Central memory CD4-positive, alpha-beta T cell (primary cell): ENCODE results near the gene EPAS1.

Source experiments
- DNase-seq: peaks from one replicate; pipeline ENCODE4 v3.0.0; 2022

Gene EPAS1

DNA sequence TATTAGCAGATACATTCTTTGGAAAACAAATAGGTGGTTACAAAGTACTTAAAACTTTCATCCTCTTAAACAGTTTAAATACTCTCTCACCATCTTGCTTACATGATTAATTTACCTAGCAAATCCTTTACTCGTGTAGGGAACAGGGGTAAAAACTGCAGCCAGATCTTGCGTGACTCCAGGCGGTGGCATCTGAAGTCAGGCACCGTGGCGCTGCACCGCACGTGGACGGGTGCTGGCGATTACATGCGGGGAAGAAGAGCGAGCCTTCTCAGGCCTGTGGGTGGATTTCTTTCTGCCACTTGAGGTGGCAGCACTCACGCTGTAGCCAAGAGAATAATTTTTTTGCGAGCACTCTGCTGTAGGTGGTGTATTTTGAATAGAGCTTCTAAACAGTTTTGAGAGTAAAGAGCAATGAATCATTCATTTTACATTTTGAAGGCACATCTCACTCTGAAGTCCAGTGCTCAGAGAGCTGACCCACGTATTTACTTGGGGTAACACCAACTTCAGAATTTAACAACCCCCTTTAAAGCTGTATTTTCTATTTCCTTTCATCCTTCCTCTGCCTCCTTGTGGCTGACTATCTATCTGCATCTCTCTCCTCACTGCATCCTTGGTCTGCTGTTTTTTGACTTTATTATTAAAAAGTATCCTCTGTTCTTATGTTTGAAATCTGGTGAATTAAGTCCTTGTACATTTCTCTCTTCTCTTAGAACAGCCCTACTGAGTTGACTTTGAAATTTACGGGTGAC lies 68.9 kb downstream of the EPAS1 start:
- no peak for DNase-seq

DNA sequence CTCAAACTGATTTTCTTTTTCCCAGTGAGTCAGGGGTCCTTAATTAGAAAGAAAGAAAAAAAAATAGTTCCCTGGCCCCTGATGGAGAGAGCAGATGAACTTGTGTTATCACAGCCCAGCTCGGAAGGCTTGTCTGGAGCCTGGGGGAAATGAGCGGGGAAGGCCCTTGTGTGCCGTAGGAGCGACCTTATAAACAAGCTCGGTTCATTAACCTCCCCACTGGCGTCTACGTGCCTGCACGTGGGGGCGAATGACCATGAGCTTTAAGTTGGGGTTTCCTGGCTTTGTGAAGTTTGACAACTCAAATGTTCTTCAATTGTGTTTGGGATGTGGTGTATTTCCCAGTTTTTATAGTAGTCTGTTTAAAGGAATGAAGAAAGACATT lies 69.5 kb downstream of the EPAS1 start:
- DNase-seq, result no peak

DNA sequence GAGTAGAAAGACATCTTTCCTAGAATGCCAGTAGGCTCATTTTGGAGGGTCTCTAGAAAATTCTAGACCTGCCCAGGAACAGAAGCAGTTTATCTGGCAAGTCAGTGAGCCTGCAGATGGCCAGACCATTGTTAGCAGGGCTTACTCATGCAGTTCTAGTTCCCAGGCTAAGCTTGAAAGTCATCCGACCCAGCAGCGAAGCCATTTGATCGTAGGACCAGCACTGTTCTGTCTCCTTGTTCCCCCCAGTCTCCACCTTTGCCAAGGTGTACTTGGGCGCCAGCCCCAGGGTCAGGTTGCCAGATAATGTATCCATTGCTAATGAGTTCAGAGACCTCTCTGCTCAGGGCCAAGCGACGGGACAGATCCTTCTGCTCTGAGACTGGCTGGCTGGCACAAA lies 70.1 kb downstream of the EPAS1 start:
- no peak for DNase-seq

DNA sequence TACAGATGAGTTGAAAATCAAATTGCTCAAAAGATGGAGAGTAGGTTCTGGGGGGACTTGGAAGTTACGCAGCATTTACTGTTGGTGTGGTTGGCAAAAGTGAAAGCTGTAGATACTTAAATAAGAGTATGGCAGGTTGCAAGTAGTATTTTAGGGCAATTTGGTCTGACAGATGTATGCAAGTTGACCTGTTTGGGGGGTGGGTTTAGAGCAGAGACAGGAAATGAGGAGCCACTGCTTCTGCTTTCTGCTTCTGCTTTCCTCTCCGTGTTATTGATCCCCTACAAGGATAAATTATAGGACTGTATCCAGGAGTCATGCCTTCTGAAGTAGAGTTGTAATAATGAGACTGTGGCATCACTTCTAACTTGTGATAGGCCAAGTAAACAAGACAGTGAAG lies 71.2 kb downstream of the EPAS1 start:
- DNase-seq, result no peak

DNA sequence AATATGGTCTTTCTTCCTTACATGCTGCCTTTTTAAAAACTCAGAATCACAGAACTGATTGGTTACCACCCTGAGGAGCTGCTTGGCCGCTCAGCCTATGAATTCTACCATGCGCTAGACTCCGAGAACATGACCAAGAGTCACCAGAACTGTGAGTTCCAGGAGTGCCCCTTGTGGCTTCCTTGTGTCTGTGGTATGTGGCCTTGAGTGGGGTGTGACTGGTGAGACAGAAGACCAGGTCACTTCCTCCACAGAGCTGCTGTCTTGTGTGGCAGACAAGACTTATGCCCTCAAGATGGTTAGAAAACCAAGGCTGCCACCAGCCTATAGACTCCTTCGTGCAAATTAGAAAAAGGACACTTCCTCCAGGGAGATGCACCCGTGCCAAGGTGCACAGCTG lies 72.6 kb downstream of the EPAS1 start:
- DNase-seq, result no peak

DNA sequence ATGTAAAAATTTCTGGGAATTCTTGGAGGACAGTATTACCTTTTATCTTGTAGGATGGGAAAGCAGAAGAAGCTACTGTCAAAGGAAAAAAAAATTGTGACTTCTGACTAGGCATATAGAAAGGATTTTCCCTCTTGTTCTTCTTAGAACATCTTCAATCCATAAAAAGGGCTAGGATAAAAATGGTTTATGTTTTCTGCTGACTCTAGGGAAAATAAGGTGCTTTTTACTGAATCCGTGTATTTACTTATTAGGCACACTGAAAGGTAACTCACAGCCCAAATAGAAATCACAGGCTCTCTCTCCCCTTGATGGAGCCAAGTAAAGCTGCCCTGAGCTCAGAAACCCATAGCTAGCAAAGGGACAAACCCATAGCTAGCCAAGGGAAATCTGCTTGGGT lies 74.6 kb downstream of the EPAS1 start:
- no peak for DNase-seq

DNA sequence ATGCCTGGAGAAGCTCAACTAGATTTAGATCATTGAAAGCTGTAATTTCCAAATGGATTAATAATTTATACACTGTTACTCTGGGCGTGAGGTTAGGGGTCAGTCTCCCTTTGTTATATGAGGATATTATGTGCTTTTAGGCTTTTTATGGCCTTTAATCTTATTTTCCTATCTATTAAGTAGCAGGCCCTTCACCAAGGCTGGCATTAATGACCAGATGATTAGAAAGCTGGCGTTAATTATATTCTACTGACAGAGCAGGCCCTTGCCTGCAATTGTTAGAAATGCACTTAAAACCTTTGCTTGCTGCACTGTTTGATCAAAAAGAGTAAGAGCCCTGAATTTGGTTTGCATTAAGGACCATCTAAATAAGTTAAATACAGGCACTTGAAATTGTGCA lies 75.3 kb downstream of the EPAS1 start:
- no peak for DNase-seq

DNA sequence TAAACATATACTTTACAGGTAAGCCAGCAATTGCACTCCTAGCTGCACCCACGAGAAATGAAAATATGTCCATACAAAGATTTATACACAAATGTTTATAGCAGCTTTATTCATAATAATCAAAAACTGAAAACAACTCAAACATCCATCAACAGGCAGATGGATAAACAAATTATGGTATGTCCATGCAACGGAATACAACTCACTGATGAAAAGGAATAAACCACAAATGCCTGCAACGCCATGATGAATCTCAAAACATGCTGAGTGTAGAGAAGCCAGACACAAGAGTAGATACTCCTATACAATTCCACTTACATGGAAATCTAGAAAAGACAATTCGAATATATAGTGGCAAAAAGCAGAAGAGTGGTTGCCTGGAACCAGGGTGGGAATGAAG lies 76.0 kb downstream of the EPAS1 start:
- DNase-seq, result no peak

DNA sequence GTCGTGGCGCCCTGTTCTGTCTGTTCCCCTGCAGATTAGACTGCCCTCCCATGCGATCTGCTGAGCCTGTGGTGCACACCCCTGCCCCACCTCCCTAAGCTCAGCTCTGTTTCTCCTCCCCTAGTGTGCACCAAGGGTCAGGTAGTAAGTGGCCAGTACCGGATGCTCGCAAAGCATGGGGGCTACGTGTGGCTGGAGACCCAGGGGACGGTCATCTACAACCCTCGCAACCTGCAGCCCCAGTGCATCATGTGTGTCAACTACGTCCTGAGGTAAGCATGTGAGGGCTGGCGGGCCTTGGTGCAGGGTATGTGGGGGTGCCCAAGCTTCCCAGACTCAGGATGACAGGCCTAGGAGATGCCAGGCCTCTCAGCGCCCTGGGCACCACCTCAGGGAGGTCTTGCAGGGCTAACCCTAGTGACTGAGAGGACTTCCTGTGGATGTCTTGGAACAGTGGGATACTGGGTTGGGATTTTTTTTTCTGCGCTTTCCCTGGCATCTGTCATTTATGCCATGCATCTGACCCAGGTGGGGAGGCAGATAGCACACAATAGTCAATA lies 78.4 kb downstream of the EPAS1 start:
- DNase-seq, result no peak

DNA sequence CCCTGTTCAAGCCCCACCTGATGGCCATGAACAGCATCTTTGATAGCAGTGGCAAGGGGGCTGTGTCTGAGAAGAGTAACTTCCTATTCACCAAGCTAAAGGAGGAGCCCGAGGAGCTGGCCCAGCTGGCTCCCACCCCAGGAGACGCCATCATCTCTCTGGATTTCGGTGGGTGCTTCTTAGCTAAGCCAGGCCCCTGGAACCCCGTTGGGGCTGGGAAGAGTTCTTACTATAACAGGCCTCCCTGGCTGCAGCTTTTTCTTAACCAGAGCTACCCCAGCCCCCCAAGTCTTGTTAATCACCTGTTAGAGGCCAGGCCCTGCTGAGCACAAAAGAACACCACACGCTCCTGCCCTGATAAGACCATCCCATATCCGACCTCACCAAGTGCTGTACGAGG lies 79.4 kb downstream of the EPAS1 start:
- DNase-seq, result no peak

DNA sequence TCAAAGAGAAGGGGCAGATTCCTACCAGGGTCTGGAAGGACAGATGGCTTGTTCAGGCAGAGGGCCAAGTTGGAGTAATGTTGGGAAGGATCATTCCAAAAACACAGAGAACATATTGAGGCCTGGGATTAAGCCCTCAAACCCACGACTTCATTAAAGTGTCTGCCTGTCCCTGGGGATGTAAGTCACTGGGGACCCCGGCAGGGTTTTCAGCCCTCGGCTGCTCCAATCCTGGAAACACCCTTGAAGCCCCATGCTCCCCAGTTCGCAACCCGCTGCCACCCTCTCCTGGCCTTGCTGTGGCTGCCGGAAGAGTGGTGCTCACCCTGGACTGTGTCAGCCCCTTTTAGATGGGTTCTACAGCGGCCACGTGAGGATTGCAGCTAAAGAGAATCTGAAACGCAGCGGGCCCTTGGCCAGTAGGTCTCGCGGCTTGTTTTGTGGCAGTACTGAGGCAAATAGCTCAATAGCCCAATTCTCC lies 79.9 kb downstream of the EPAS1 start:
- no peak for DNase-seq

DNA sequence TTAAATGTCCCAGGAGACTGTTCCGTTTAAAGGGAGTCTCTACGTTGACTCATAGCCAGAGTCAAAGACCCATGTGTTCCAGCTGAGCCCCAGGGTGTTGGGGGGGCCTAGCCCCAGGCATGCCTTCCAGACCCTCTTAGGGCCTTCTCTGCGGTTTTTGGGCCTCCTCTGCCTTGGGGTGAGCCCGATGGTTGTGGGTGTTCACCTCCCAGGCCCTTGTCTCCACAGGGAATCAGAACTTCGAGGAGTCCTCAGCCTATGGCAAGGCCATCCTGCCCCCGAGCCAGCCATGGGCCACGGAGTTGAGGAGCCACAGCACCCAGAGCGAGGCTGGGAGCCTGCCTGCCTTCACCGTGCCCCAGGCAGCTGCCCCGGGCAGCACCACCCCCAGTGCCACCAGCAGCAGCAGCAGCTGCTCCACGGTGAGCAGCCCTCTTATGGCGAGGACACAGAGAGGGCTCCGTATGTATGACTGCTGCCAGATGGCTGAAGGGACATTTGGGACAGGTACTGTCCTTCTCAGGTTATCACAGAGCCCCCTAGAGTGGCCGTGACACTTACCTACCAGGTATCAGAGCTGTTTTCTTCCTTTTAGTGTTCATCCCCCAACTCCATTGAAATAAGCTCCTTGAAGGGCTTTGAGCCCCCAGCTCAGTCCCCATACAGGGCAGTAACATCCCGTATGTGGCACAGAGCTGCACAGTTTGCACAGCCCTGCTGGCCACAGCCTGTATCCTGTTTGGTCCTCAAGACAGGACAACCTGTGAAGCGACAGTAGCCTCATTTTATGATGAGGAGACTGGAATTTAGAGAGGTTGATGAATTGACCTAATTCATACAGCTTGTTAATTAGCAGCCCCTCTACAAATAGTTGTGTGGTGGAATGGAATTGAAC lies 80.7 kb downstream of the EPAS1 start:
- DNase-seq, result no peak

DNA sequence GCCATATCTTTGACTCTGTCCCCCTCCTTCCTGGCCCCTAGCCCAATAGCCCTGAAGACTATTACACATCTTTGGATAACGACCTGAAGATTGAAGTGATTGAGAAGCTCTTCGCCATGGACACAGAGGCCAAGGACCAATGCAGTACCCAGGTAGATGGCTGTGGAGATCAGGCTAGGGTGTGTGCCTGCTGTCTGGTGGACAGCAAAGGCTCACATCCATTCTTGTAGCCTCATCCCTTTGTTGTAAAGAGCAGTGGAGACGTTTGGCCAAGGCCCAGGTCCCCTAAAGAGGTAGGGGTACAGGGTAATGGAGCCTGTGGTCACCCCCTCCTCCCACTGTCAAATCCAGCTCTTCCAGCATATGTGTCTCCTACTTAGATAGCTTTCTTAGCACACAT lies 81.4 kb downstream of the EPAS1 start:
- DNase-seq, result no peak

DNA sequence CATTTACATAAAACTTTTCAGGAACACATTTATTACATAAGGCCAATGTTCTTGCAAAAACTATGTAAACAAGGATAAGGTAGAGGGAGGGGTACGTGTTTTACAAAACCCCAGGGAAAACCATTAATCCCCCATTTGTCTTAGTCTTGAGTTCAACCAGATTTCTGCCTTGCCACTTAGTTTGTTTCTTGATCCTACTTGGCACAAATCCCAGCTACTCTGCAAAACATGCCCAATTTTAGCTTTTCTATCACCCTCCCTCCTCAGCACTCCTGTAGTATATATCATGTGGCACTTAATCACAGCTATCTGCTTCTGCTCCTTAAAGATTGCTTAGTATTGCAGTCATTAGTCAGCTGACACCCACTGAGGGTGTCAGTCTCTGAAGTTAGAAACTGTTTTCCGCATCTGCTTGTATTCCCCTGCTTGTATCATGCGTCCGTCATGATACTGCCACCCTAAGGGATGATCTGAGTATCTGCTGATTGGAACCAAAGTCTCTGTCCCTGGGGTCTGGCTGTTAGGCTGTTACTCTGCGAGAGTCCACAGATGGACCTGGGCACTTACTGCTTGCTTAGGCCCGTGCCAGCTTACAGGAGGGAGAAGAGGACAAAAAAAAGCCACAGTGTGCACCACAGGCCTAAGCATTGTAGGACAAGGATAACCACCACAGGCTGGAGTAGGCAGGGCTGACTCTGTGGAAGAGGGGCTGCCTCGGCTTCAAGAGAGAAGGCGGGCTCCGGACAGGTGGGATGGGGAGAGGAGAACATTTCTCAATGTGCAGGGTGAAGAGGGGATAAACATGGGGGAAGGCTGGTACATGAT lies 82.2 kb downstream of the EPAS1 start:
- no peak for DNase-seq

DNA sequence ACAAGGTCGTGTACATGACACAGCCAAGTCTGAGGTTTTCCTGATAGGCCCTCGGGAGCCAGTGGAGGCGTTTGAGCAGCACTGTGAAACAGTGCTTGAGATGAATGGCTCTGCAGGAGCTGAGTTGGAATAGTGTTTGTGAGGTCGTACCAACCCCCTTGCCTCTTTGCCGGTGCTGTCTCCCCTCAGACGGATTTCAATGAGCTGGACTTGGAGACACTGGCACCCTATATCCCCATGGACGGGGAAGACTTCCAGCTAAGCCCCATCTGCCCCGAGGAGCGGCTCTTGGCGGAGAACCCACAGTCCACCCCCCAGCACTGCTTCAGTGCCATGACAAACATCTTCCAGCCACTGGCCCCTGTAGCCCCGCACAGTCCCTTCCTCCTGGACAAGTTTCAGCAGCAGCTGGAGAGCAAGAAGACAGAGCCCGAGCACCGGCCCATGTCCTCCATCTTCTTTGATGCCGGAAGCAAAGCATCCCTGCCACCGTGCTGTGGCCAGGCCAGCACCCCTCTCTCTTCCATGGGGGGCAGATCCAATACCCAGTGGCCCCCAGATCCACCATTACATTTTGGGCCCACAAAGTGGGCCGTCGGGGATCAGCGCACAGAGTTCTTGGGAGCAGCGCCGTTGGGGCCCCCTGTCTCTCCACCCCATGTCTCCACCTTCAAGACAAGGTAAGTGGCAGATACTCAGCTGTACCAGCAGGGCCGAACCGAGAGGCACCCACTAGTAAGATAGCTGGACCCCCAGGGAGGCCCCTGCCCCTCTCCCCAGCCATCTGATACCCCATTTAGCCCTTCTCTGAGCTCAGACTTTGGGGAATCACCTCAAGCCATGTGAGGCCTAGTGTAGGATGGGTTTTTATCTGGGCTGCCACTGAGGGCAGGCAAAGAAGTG lies 83.1 kb downstream of the EPAS1 start:
- no peak for DNase-seq

DNA sequence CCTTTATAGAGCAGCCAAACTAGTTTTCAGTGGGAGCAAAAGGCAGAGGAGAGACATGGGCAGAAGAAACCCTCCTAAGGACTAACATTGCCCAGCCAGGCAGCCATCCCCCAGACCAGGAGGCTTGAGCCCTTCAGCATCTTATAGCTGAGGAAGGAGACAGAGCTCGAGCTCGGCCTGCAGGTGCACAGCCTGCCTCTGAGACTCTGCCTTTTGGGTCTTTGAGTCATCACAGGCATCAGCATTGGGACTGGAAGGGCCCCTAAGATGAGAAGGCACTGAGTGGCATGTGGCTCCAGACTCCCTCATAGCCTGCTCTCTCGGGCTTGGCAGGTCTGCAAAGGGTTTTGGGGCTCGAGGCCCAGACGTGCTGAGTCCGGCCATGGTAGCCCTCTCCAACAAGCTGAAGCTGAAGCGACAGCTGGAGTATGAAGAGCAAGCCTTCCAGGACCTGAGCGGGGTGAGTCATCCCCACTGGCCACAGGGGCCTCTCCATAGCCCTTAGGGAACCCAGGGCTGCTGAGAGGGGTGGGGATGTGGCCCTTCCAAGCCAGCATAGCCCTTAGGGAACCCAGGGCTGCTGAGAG lies 84.1 kb downstream of the EPAS1 start:
- DNase-seq, result no peak

DNA sequence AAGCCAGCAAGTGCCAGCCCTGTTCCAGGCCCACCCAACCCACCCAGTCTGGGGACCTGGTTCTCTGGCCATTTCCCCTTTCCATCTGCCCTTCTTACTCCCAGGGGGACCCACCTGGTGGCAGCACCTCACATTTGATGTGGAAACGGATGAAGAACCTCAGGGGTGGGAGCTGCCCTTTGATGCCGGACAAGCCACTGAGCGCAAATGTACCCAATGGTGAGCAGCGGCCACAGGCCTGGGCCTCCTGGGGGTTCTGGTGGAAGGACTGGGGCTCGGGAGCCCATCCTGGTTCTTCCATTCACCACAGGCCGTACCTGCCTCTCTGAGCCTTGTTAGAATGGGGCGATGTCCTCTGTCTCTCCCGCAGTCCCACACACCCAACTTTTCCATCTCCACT lies 84.7 kb downstream of the EPAS1 start:
- DNase-seq, result no peak

DNA sequence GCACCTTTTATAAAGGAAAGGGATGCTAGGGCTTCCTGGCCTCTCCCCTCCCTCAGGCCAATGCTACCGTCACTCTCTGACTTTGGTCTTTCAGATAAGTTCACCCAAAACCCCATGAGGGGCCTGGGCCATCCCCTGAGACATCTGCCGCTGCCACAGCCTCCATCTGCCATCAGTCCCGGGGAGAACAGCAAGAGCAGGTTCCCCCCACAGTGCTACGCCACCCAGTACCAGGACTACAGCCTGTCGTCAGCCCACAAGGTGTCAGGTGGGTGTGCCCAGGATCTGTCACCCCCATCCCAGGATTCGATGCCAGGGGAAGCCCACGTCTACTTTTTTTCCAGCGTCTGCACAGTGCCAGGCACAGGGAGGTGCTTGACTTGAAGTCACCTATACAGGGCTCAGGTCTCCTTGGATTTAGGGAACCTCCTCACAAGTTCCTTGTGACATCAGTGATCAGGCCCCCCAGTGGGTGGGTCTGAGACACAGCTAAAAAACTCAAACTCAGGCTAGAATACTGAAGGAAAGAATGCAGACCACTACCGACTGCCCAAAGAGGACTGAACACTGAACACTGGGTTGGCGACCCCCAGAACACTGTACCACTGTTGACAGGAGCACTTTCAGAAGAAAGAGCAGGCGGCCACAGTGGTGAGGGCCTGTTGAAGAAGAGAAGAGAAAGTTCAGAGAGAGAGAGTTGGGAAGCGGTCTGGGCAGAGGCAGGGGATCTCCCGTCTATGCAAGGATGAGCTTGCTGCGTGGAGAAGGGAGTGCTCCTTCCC lies 85.3 kb downstream of the EPAS1 start:
- no peak for DNase-seq

DNA sequence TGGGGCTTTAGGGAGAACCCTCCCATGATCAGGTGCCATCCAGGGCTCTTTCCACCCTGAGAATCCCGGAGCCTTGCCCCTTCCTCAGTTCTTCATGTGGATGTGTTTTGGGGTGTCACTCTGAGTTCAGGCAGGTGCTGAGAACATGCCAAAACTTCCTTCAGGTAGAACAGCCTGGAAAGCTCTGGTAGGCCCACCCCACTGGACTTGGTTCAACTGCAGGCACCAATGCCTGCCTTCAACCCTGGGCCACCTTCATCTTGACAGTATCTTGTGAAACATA lies 85.8 kb downstream of the EPAS1 start:
- DNase-seq, result no peak

DNA sequence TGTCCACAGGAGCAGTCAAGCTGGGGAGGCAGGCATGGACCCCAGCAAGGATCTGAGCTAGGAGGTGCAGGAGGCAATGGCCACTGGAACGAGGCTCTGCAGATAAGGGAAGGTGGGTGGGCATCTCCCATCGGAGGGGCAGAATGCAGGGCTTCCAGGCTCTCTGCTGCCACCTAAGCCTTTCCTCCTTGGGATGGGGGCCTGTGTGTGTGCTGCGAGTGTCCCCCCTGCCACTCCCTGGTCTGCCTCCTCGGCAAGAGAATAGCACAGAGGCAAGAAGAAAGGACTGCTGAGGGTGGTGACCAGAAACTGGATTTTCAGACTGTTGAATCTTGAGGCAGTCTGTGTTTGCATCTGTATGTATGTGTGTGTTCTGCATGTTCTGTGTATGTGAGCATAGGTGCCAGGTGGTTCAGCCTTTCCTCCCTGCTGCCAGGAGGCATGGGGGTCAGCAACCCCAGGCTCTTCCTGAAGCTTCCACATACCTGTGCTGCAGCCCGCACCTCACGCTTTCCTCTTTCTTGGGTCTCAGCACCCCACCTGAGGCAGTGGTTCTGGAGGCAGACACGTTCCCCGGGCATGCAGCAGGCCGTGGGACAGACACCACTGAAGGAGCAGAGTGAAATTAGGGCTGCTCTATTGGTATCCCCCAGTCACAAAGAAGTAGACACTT lies 86.7 kb downstream of the EPAS1 start:
- DNase-seq, result no peak
